OCI-LY3 (cell line): ENCODE data around the gene FAM50A.

Experiments used
- H2AFZ ChIP-seq: fragments of 200-600, 300-600 bp; shearing (Covaris generic); 2 replicates; pipeline ENCODE4 v1.6.0; 2014; ENCODE audit warnings: antibody characterized with exemption, low read depth, low read length
- H3K27ac ChIP-seq: fragments of 200-600, 300-600 bp; sonication (generic); 2 replicates; pipeline ENCODE4 v1.5.1; 2014; ENCODE audit warnings: mild to moderate bottlenecking, low read length, moderate library complexity, mixed read lengths
- H3K27me3 ChIP-seq: fragments of 200-600, 300-600 bp; sonication (generic); 2 replicates; pipeline ENCODE4 v1.6.1; 2014; ENCODE audit warnings: low read depth, low read length, mixed read lengths
- H3K36me3 ChIP-seq: fragments of 200-600, 300-600 bp; sonication (generic); replicated peaks from 2 replicates; pipeline ENCODE3; 2014; ENCODE audit warnings: low read depth, low read length, mixed read lengths
- H3K4me1 ChIP-seq: fragments of 300-600, 200-600 bp; sonication (generic); 2 replicates; pipeline ENCODE4 v1.6.1; 2014; ENCODE audit warnings: low read length, mixed read lengths
- H3K4me2 ChIP-seq: fragments of 200-600, 300-600 bp; sonication (generic); 2 replicates; pipeline ENCODE4 v1.6.1; 2014; ENCODE audit warnings: low read length, mixed read lengths
- H3K4me3 ChIP-seq: fragments of 300-600, 200-600 bp; sonication (generic); 2 replicates; pipeline ENCODE4 v1.5.1; 2014; ENCODE audit warnings: antibody characterized with exemption, mild to moderate bottlenecking, low read length, moderate library complexity
- H3K79me2 ChIP-seq: fragments of 300-600, 200-600 bp; shearing (Covaris generic); 2 replicates; pipeline ENCODE4 v1.6.1; 2014; ENCODE audit warnings: mild to moderate bottlenecking, low read length, mixed read lengths
- H3K9ac ChIP-seq: fragments of 300-600, 200-600 bp; shearing (Covaris generic); 2 replicates; pipeline ENCODE4 v1.6.0; 2014; ENCODE audit warnings: mild to moderate bottlenecking, low read length, moderate library complexity
- H3K9me3 ChIP-seq: fragments of 200-600, 300-600 bp; shearing (Covaris generic); 2 replicates; pipeline ENCODE4 v1.6.1; 2014; ENCODE audit warnings: low read length, mixed read lengths; ENCODE audit not compliant: insufficient read depth
- H4K20me1 ChIP-seq: fragments of 200-600, 300-600 bp; sonication (generic); 2 replicates; pipeline ENCODE4 v1.6.1; 2016; ENCODE audit warnings: low read length, mixed read lengths; ENCODE audit not compliant: insufficient read depth
- EZH2phosphoT487 ChIP-seq: fragments of 200-600 bp; shearing (Covaris generic); IDR thresholded peaks from 2 replicates; pipeline ENCODE4 v1.6.1; 2018; ENCODE audit warnings: antibody characterized with exemption, mixed run types, low read depth
- TF ChIP-seq, protein P1 (sequence below): fragments of 200-600, 300-600 bp; sonication (generic); IDR thresholded peaks from 2 replicates; pipeline ENCODE4 v1.5.1; 2014; ENCODE audit warnings: antibody characterized with exemption, low read length, low read depth

FAM50A gene

DNA sequence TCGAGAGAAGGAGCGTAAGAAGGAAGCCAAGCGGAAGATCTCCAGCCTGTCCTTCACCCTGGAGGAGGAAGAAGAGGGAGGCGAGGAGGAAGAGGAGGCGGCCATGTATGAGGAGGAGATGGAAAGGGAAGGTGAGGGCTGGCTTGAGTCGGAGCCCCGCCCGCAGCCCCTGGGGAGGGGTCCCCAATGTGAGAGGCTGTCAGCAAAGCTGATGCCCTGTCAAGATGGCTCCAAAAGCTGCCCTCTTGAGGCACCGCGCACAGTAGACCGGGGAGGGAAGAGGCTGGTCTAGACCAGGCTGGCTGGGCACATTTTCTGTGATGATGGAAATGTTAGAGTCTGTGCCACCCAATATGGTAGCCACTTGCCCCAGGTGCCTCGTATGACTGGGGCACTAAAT is 2.5 kb downstream of the FAM50A start:
- Histone ChIP-seq H3K36me3 (peaks cover 4% of the 10 kb centered on the region), H3K4me1 (peaks cover 9% of the 10 kb centered on the region; the same call in 1 of the 2 replicates), H3K27ac (no peak overlapping the region), H3K27me3 (no peaks in the 10 kb centered on the region), H3K9ac (no peak overlapping the region), H2AFZ (no peak overlapping the region), H3K9me3 (no peaks in the 10 kb centered on the region), H4K20me1 (no peaks in the 10 kb centered on the region), H3K79me2 (peaks cover 12% of the 10 kb centered on the region), H3K4me2 (no peak overlapping the region), H3K4me3 (no peak overlapping the region)
- TF ChIP-seq, protein P1, sequence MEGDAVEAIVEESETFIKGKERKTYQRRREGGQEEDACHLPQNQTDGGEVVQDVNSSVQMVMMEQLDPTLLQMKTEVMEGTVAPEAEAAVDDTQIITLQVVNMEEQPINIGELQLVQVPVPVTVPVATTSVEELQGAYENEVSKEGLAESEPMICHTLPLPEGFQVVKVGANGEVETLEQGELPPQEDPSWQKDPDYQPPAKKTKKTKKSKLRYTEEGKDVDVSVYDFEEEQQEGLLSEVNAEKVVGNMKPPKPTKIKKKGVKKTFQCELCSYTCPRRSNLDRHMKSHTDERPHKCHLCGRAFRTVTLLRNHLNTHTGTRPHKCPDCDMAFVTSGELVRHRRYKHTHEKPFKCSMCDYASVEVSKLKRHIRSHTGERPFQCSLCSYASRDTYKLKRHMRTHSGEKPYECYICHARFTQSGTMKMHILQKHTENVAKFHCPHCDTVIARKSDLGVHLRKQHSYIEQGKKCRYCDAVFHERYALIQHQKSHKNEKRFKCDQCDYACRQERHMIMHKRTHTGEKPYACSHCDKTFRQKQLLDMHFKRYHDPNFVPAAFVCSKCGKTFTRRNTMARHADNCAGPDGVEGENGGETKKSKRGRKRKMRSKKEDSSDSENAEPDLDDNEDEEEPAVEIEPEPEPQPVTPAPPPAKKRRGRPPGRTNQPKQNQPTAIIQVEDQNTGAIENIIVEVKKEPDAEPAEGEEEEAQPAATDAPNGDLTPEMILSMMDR, result no peak
- TF ChIP-seq EZH2phosphoT487, result no peak

DNA sequence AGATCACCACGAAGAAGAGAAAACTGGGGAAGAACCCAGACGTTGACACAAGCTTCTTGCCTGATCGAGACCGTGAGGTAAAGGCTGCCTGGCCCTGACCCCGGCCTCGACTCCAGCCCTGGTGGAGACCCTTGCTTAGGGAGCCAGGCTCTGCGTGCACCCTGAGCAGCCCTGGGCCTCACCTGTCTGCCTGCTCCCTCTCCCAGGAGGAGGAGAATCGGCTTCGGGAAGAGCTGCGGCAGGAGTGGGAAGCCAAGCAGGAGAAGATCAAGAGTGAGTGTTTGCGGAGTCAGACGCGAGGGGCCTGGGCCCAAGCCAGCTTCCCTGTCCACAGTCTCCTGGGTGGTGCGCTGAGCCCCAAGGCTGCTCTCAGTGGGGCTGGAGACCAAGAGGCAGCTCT is 4.5 kb downstream of the FAM50A start:
- H3K9me3 ChIP-seq, result no peaks in the 10 kb centered on the region
- no peak overlapping the region for H3K27ac ChIP-seq
- H3K9ac ChIP-seq, result no peak overlapping the region
- no peaks in the 10 kb centered on the region for H3K27me3 ChIP-seq
- H3K4me3 ChIP-seq, result no peak overlapping the region
- H3K36me3 ChIP-seq, result peaks cover 4% of the 10 kb centered on the region
- no peak overlapping the region for H3K4me2 ChIP-seq
- peaks cover 12% of the 10 kb centered on the region for H3K79me2 ChIP-seq
- peaks cover 7% of the 10 kb centered on the region; the same call in 1 of the 2 replicates for H3K4me1 ChIP-seq
- TF ChIP-seq, protein P1, result no peak
- H4K20me1 ChIP-seq, result no peaks in the 10 kb centered on the region
- H2AFZ ChIP-seq, result no peak overlapping the region

DNA sequence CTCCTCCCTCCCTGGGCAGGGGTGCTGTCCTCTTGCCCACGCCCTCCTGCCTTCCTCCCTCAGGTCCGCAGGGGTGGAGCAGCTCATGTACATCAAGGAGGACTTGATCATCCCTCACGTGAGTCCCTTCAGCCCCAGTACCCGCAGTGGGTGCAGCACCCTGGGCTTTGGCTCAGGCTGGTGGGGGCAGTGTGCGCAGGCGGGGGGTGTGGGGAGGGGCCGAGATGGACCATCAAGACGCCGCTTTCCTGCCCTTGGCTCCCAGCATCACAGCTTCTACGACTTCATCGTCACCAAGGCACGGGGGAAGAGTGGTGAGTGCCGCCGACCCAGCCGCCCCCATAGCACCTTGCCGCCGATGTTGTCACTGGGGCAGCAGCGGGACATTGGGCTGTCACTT is 5.7 kb downstream of the FAM50A start:
- H2AFZ ChIP-seq, result no peak overlapping the region
- TF ChIP-seq, protein P1, result no peak
- TF ChIP-seq EZH2phosphoT487, result no peak
- no peak overlapping the region for H3K4me3 ChIP-seq
- H3K9ac ChIP-seq, result no peak overlapping the region
- H3K79me2 ChIP-seq, result peaks cover 8% of the 10 kb centered on the region
- H3K27ac ChIP-seq, result no peak overlapping the region
- no peak overlapping the region for H3K4me2 ChIP-seq
- peaks cover 5% of the 10 kb centered on the region; the same call in 1 of the 2 replicates for H3K4me1 ChIP-seq
- H3K27me3 ChIP-seq, result no peaks in the 10 kb centered on the region
- peaks cover 4% of the 10 kb centered on the region for H3K36me3 ChIP-seq
- no peaks in the 10 kb centered on the region for H4K20me1 ChIP-seq
- H3K9me3 ChIP-seq, result no peaks in the 10 kb centered on the region

DNA sequence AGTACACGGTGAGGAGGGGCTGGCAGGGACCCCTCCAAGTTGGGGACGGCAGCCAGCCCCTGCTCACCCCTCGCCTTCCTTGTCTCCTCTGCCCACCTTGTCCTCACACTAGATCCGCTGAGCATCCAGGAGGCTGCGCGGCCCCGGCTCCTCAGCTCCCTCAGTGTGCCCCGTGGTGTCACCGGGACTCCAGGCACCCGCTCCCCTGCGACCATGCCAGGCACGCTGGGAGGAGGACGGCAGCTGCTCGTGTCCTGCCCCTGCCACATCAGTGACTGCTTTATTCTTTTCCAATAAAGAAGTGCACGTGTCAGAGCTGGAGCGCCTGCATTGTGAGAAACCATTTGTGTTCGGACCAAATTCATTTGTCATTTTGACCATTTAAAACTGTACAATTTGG is 6.4 kb downstream of the FAM50A start:
- H3K4me2 ChIP-seq, result no peak overlapping the region
- peaks cover 4% of the 10 kb centered on the region for H3K36me3 ChIP-seq
- H3K27me3 ChIP-seq, result no peaks in the 10 kb centered on the region
- H3K9ac ChIP-seq, result no peak overlapping the region
- H3K4me3 ChIP-seq, result no peak overlapping the region
- H3K4me1 ChIP-seq, result no peaks in the 10 kb centered on the region
- H3K27ac ChIP-seq, result no peak overlapping the region
- H3K9me3 ChIP-seq, result no peaks in the 10 kb centered on the region
- peaks cover under 1% of the 10 kb centered on the region; the same call in 1 of the 2 replicates for H3K79me2 ChIP-seq
- no peak for TF ChIP-seq EZH2phosphoT487
- TF ChIP-seq, protein P1, result no peak
- H2AFZ ChIP-seq, result no peak overlapping the region
- H4K20me1 ChIP-seq, result no peaks in the 10 kb centered on the region
